Large intestine (tissue), 12 donors: ENCODE data around the gene PRAMEF14. TPM values are rescaled to one million over a fixed set of nuclear protein-coding genes. Genes with fewer than 3 reads are reported as not detected.
"Not testable (repeated sequence)": the region's sequence is repeated elsewhere in the genome, so short reads cannot be mapped to it uniquely, and the experiment has no call there.

Source experiments
- DNase-seq, 2 donors: peaks; one replicate each; pipeline versions ENCODE4 v3.0.0 to v3.0.0-alpha.2; 2013
- H3K27ac ChIP-seq: one replicate; pipeline ENCODE4 v1.5.1; 2013; ENCODE audit warnings: low read length
- H3K27me3 ChIP-seq: 2 replicates; pipeline ENCODE4 v1.6.1; 2013; ENCODE audit warnings: low read length; ENCODE audit not compliant: control insufficient read depth, insufficient read depth
- H3K36me3 ChIP-seq: 2 replicates; pipeline ENCODE4 v1.6.1; 2013; ENCODE audit warnings: low read length; ENCODE audit not compliant: control insufficient read depth, insufficient read depth
- H3K4me1 ChIP-seq: one replicate; pipeline ENCODE4 v1.6.1; 2013; ENCODE audit warnings: low read length; ENCODE audit not compliant: control insufficient read depth, insufficient read depth
- H3K4me3 ChIP-seq: one replicate; pipeline ENCODE4 v1.5.1; 2013; ENCODE audit warnings: low read length
- H3K9me3 ChIP-seq: one replicate; pipeline ENCODE4 v1.6.1; 2013; ENCODE audit warnings: mild to moderate bottlenecking, low read depth, low read length, moderate library complexity; ENCODE audit not compliant: control insufficient read depth
- WGBS: methylation state at CpG from one replicate; pipeline ENCODE4 v1.1.5; 2013; ENCODE audit warnings: low lambda C conversion rate; ENCODE audit not compliant: insufficient coverage; 5-methylcytosine and 5-hydroxymethylcytosine counted together
- long read RNA-seq, 11 donors: transcript quantifications; one replicate each; lab custom pipeline, GENCODE V29; 2026
- polyA plus RNA-seq: library from polyadenylated mRNA; unstranded; fragments of 120-200 nt; gene quantifications from one replicate; pipeline ENCODE4 v1.2.1, GENCODE V29; 2013

Gene PRAMEF14
- polyA plus RNA-seq = not detected
- long read RNA-seq, donor 1 = 0 reads
- long read RNA-seq, donor 2 = 0 reads
- long read RNA-seq, donor 3 = 0 reads
- long read RNA-seq, donor 4 = 0 reads
- long read RNA-seq, donor 5 = 0 reads
- long read RNA-seq, donor 6 = 0 reads
- long read RNA-seq, donor 7 = 0 reads
- long read RNA-seq, donor 8 = 0 reads
- long read RNA-seq, donor 9 = 0 reads
- long read RNA-seq, donor 10 = 0 reads
- long read RNA-seq, donor 11 = 0 reads

GRCh38 chr1:13347034-13347433 is at the start of gene PRAMEF14:
Gene PRAMEF14, minus strand, starts transcription at chr1:13347134. Its CDS starts 1,820 bp downstream, at chr1:13345314.
- H3K36me3 ChIP-seq, H3K4me3 ChIP-seq, H3K27ac ChIP-seq, DNase-seq, H3K4me1 ChIP-seq, H3K9me3 ChIP-seq, H3K27me3 ChIP-seq: not testable (repeated sequence)
- WGBS = no CpG with 5 or more reads among the region's 7 CpGs

- peaks cover 10% of the 10 kb centered on the region for H3K9me3 ChIP-seq
- not testable (repeated sequence) for H3K27me3 ChIP-seq, H3K36me3 ChIP-seq, H3K4me1 ChIP-seq, H3K4me3 ChIP-seq, DNase-seq, H3K27ac ChIP-seq
- no CpG with 5 or more reads among the region's 22 CpGs for WGBS
These were observed 48.4 kb upstream of the PRAMEF14 start for GRCh38 chr1:13395311-13395710.

- H3K36me3 ChIP-seq, H3K27ac ChIP-seq, H3K27me3 ChIP-seq, H3K4me3 ChIP-seq, H3K4me1 ChIP-seq, DNase-seq: not testable (repeated sequence)
- WGBS = no CpG with 5 or more reads among the region's 32 CpGs
- peaks cover 10% of the 10 kb centered on the region for H3K9me3 ChIP-seq
These were observed 47.8 kb upstream of the PRAMEF14 start for GRCh38 chr1:13394761-13395160.

GRCh38 chr1:13393004-13393403 is 46.1 kb upstream of the PRAMEF14 start:
- no CpG with 5 or more reads among the region's 7 CpGs for WGBS
- not testable (repeated sequence) for H3K36me3 ChIP-seq, H3K4me3 ChIP-seq, H3K4me1 ChIP-seq, H3K27ac ChIP-seq, DNase-seq, H3K27me3 ChIP-seq
- H3K9me3 ChIP-seq = peaks cover 10% of the 10 kb centered on the region

GRCh38 chr1:13389332-13389731 is 42.4 kb upstream of the PRAMEF14 start, which contains the start of gene PRAMEF17:
Gene PRAMEF17, plus strand, starts transcription at chr1:13389632. Its CDS starts 26 bp downstream, at chr1:13389658.
- H3K27ac ChIP-seq, H3K4me3 ChIP-seq, H3K27me3 ChIP-seq, DNase-seq, H3K9me3 ChIP-seq, H3K4me1 ChIP-seq, H3K36me3 ChIP-seq: not testable (repeated sequence)

- not testable (repeated sequence) for H3K27ac ChIP-seq, H3K4me3 ChIP-seq, H3K4me1 ChIP-seq, H3K9me3 ChIP-seq, H3K27me3 ChIP-seq, DNase-seq, H3K36me3 ChIP-seq
- WGBS = no CpG with 5 or more reads among the region's 3 CpGs
These were observed 33.4 kb upstream of the PRAMEF14 start for GRCh38 chr1:13380380-13380779.

GRCh38 chr1:13378983-13379382 is 32.0 kb upstream of the PRAMEF14 start:
- not testable (repeated sequence) for H3K4me1 ChIP-seq, H3K4me3 ChIP-seq, H3K27ac ChIP-seq, DNase-seq, H3K36me3 ChIP-seq, H3K9me3 ChIP-seq, H3K27me3 ChIP-seq
- whole genome bisulfite sequencing = no CpG with 5 or more reads among the region's 3 CpGs

GRCh38 chr1:13368544-13368943 is 21.6 kb upstream of the PRAMEF14 start:
- not testable (repeated sequence) for DNase-seq, H3K9me3 ChIP-seq, H3K36me3 ChIP-seq, H3K4me3 ChIP-seq, H3K27ac ChIP-seq, H3K27me3 ChIP-seq, H3K4me1 ChIP-seq
- WGBS = 90% methylated on average over 2 of the region's 4 CpGs

- H3K4me3 ChIP-seq = not testable (repeated sequence)
- no CpG with 5 or more reads among the region's 3 CpGs for WGBS
These were observed 19.6 kb upstream of the PRAMEF14 start for GRCh38 chr1:13366536-13366935.

GRCh38 chr1:13364928-13365327 is 18.0 kb upstream of the PRAMEF14 start:
- WGBS = no CpG with 5 or more reads among the region's 4 CpGs
- H3K4me3 ChIP-seq, H3K27me3 ChIP-seq, H3K27ac ChIP-seq, DNase-seq, H3K36me3 ChIP-seq, H3K4me1 ChIP-seq, H3K9me3 ChIP-seq: not testable (repeated sequence)

More at GRCh38 chr1:13366536-13366935, 19.6 kb upstream of the PRAMEF14 start:
- H3K27ac ChIP-seq, H3K9me3 ChIP-seq, DNase-seq, H3K4me1 ChIP-seq, H3K36me3 ChIP-seq, H3K27me3 ChIP-seq: not testable (repeated sequence)

- H3K9me3 ChIP-seq, DNase-seq, H3K4me1 ChIP-seq, H3K36me3 ChIP-seq, H3K27me3 ChIP-seq, H3K4me3 ChIP-seq, H3K27ac ChIP-seq: not testable (repeated sequence)
- no CpG with 5 or more reads among the region's 7 CpGs for WGBS
These were observed 15.4 kb upstream of the PRAMEF14 start for GRCh38 chr1:13362364-13362763.
